Skeletal muscle cell (primary cell): Measurements from ENCODE around the gene ANTXRL.
"Not testable (repeated sequence)": the region's sequence is repeated elsewhere in the genome, so short reads cannot be mapped to it uniquely, and the experiment has no call there.

Experiments
- DNase-seq: peaks from one replicate; pipeline ENCODE4 v3.0.0-alpha.2; 2010; ENCODE audit warnings: low read depth
- H3K4me3 ChIP-seq: 2 replicates; pipeline ENCODE4 v1.5.1; 2011; ENCODE audit warnings: low read depth, mild to moderate bottlenecking, control low read depth, low read length, moderate library complexity

ANTXRL gene

DNA sequence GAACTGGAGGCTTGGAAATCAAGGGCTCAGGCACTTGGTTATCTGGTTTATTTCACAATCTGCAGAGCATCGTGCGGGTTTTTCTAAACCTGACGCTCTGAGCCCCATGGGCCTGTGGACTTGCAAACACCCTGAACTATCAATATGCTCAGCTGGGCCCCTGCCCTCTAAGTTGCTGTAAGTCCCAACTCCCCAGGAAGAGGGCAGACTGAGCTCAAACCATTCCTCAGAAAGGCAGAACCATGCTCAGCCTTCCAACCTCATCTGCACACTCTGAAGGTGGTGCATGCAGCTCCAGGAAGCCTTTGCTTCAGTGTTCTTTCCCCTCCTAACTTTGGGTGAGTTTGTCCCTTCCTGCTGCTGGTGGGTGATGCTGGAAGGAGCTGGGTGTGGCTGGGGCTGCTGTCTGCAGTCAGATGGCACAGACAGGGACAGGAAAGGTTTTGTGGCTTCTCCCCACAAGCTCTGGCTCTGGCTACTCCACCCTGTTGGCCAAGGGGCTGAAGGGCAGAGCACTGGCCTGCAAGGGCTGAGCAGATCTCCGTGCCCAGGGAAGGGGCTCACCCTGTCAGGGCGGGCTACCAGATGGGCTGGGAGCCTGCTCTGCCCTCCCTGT is 92.5 kb downstream of the ANTXRL start:
- H3K4me3 ChIP-seq, DNase-seq: not testable (repeated sequence)
